ENCODE results near the gene KIRREL1. TPM values are rescaled to one million over a fixed set of nuclear protein-coding genes. Genes with fewer than 3 reads are reported as not detected.

The KIRREL1 gene
- total and polyA plus RNA-seq, 2 of the 8 experiments (the other 6 are each of a cell fraction or from before 2014, with no cell fraction given), result 14.2 to 39.0 TPM

DNA sequence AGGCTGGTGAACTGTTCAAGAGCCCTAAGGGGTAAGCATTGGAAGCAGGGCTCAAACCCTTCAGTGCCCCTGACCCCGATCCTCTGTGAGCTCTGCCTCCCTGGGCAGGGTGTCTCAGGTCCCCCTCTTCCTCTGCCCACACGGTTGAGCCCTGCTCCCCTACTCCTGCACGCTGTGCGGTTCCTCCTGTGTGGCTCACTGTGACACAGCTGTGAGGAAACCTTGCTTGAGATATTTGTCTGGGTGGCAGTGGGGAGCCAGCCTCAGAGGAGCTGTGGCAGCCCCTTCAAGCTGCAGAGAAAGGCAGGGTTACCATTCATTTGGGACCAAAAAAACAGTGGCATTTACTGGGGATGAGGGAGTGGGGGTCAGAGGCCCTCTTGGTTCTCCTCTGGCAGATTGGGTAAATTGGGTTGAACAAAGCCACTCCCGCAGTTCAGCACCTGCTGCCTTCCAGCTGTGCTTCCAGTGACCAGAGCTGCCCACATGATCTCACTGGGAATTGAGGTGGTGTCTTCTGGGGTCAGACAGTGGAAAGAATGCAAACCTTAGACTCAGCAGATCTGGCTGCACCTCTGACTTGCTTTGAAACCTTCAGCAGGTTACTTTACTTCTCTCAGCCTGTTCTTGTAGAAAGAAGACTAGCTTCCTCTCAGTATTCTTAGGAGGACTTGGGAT lies 126.7 kb downstream of the KIRREL1 start:
- H3K4me3 ChIP-seq (ENCODE audit: extremely low read depth in 1 of 4, insufficient read depth in 2 of 4, low read depth in 3 of 4, low read length in 4 of 4), result no peak overlapping the region
- FAIRE-seq (no peak), DNase-seq (ENCODE audit: low read depth in 1 of 2, low spot score in 2 of 2) (no peak)
- no peaks in the 10 kb centered on the region for H3K36me3 ChIP-seq (ENCODE audit: control insufficient read depth in 2 of 4, insufficient read depth in 4 of 4, low read length in 3 of 4)
- H4K8ac ChIP-seq (ENCODE audit: extremely low read depth, insufficient read depth, low read length), result no peak overlapping the region
- H3K56ac ChIP-seq (replicated peaks; ENCODE audit: insufficient read length, low read depth, low read length), result no peak overlapping the region
- ChIA-PET CTCF (ENCODE audit: partially characterized antibody) (interaction anchor here (0.6 to 38.2 kb wide), 25 partner anchors 11 to 960 kb away, joined by 3 to 2918 read pairs (median 6); partner anchors contain the start of gene KIRREL1), POLR2A (ENCODE audit: partially characterized antibody) (interaction anchor here (1.0 to 1.5 kb wide), 3 partner anchors 8 to 154 kb away, joined by 3 to 6 read pairs (median 3); no protein-coding TSS in a partner anchor)
- no peaks in the 10 kb centered on the region for H3K79me2 ChIP-seq (ENCODE audit: control insufficient read depth in 1 of 2, insufficient read depth in 2 of 2, low read length in 2 of 2)
- 91% methylated on average over 5 of the region's 5 CpGs; no CpG with 5 or more reads in 1 of the 2 experiments for WGBS, 2 experiments (ENCODE audit: extremely low coverage in 1 of 2, insufficient coverage in 1 of 2, insufficient read length in 1 of 2, insufficient replicate concordance in 2 of 2, low coverage in 1 of 2, low lambda C conversion rate in 2 of 2, missing lambda C conversion rate in 1 of 2)
- H3K18ac ChIP-seq (ENCODE audit: extremely low read depth, low read length), result peak overlapping the region; percentile 15; the same call in 1 of the 2 replicates
- H3K4ac ChIP-seq (replicated peaks; ENCODE audit: insufficient read length, low read depth, low read length), result no peak overlapping the region
- 0 out of 2 replicates have a peak overlapping the region, but pooled peaks have one; percentile 27 for H2BK12ac ChIP-seq (ENCODE audit: low read depth, low read length)
- no peak overlapping the region for H3K9ac ChIP-seq (replicated peaks in 1 of 4; ENCODE audit: extremely low read depth in 1 of 4, low read depth in 3 of 4, low read length in 3 of 4)
- peak overlapping the region; percentile 52 for H4K5ac ChIP-seq (ENCODE audit: insufficient read length, low read depth, low read length)
- H2BK5ac ChIP-seq (ENCODE audit: low read depth, low read length), result no peak overlapping the region; the same call in 1 of the 2 replicates
- no peaks in the 10 kb centered on the region for H3K79me1 ChIP-seq (ENCODE audit: low read depth, low read length)
- no peak overlapping the region for H3K27ac ChIP-seq (ENCODE audit: low read depth, low read length)
- H3K9me3 ChIP-seq (ENCODE audit: insufficient read depth in 2 of 2, low read depth in 1 of 2, low read length in 1 of 2), result no peaks in the 10 kb centered on the region
- peak overlapping the region; percentile 24 for H2BK120ac ChIP-seq (replicated peaks; ENCODE audit: low read depth, low read length)
- H2AK5ac ChIP-seq (ENCODE audit: low read depth, low read length), result 0 out of 2 replicates have a peak overlapping the region, but pooled peaks have one; percentile 59
- H3K23me2 ChIP-seq (ENCODE audit: low read depth, low read length), result no peaks in the 10 kb centered on the region
- H2BK20ac ChIP-seq (ENCODE audit: low read length), result peak overlapping the region; percentile 82; the same call in 1 of the 2 replicates
- no peak for TF ChIP-seq CREB1 (IDR thresholded peaks at IDR 0.05)
- no peak for TF ChIP-seq BCL11A (IDR thresholded peaks at IDR 0.05; ENCODE audit: low read depth in 2 of 2, low read length in 2 of 2)
- TF ChIP-seq SIX5 (IDR thresholded peaks at IDR 0.05; ENCODE audit: low read depth, low read length), result no peak
- no peak for TF ChIP-seq SP4 (IDR thresholded peaks at IDR 0.05; ENCODE audit: low read length)
- no peak for TF ChIP-seq SIRT6 (IDR thresholded peaks at IDR 0.05; ENCODE audit: low read length)
- no peak for TF ChIP-seq POLR2A (IDR thresholded peaks at IDR 0.05; ENCODE audit: control extremely low read depth in 1 of 2, low read depth in 2 of 2, low read length in 2 of 2)
- no peak for TF ChIP-seq GTF2F1 (IDR thresholded peaks at IDR 0.05; ENCODE audit: borderline replicate concordance, low read depth, low read length)
- no peak for TF ChIP-seq HDAC2 (IDR thresholded peaks at IDR 0.05; ENCODE audit: borderline replicate concordance in 1 of 2, low read depth in 2 of 2, low read length in 2 of 2)
- no peak for TF ChIP-seq TCF12 (IDR thresholded peaks at IDR 0.05; ENCODE audit: low read depth, low read length)
- no peak for TF ChIP-seq NANOG (IDR thresholded peaks at IDR 0.05; ENCODE audit: insufficient read depth, low read depth, low read length, poor library complexity, severe bottlenecking)
- no peak overlapping the region for H2BK15ac ChIP-seq (ENCODE audit: low read length)
- no peaks in the 10 kb centered on the region for H4K20me1 ChIP-seq (replicated peaks in 1 of 2; ENCODE audit: control insufficient read depth in 1 of 2, insufficient read depth in 2 of 2, low read length in 2 of 2)
- H3K23ac ChIP-seq (ENCODE audit: insufficient read length), result no peak overlapping the region
- peaks cover 0 to 26% (median 15%) of the 10 kb centered on the region in 4 experiments; a peak in 6 of 7 replicates for H3K4me1 ChIP-seq (replicated peaks in 1 of 4; ENCODE audit: control insufficient read depth in 3 of 4, insufficient read depth in 4 of 4, low read length in 3 of 4)
- no peak overlapping the region for H2AFZ ChIP-seq (ENCODE audit: low read length)
- peak overlapping the region; percentile 50 for H4K91ac ChIP-seq (replicated peaks; ENCODE audit: insufficient read length, low read length)
- no peak overlapping the region for H3K4me2 ChIP-seq (ENCODE audit: insufficient read depth in 1 of 2, low read depth in 2 of 2, low read length in 2 of 2)
- no peak overlapping the region for H3K14ac ChIP-seq (ENCODE audit: insufficient read length)
- H3K27me3 ChIP-seq (replicated peaks in 1 of 4; ENCODE audit: control insufficient read depth in 3 of 4, extremely low read depth in 1 of 4, insufficient read depth in 3 of 4, low read length in 3 of 4), result peaks cover 0 to 4% (median 1%) of the 10 kb centered on the region in 4 experiments; a peak in 2 of 7 replicates
